Measurements from ENCODE around the gene IL36A.

The IL36A gene

DNA sequence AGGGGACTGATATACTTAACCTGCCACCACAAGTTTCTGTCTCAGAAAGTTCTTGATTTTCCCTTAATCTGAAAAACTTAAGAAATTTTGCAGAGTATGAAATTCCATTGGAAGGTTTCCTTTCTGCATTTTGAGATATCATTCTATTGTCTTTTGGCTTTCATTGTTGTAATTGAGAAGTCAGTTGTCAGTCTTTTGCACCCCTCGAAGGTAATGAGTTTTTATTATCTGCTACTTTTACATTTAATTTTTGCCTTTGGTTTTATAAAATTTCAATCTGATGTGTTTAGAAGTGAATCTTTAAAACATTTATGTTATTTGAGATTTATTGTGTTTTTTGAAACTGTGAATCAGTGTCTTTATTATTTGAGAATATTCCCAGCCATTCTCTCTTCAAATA is 4.8 kb upstream of the IL36A start (continued):
- TF ChIP-seq, protein P1, sequence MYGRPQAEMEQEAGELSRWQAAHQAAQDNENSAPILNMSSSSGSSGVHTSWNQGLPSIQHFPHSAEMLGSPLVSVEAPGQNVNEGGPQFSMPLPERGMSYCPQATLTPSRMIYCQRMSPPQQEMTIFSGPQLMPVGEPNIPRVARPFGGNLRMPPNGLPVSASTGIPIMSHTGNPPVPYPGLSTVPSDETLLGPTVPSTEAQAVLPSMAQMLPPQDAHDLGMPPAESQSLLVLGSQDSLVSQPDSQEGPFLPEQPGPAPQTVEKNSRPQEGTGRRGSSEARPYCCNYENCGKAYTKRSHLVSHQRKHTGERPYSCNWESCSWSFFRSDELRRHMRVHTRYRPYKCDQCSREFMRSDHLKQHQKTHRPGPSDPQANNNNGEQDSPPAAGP (tag by site-specific recombination; IDR thresholded peaks at IDR 0.05): no peak
- no peak for TF ChIP-seq ZNF292 (tag by site-specific recombination; IDR thresholded peaks at IDR 0.05; ENCODE audit: borderline replicate concordance, low read depth)

DNA sequence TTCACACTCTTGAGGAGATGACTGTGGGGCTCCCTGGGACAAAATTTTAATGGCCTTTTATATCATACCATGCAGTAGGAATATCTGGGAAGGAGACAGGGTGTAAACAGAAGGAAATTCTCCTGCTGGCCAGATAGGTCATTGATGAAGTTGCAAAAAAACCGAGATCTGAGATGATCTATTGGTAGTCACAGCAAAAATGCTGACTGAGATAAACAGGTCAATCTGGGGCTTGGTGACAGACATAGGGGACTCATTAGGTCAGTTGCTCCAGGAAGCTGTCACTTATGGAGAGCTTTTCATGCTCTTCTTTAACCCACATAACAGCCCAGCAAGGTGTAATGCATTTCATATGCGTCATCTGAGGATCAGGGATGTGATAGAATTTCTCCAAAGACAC is 2.6 kb upstream of the IL36A start:
- Histone ChIP-seq H3K27ac (ENCODE audit: extremely low read depth, low read depth, low read length) (no peak overlapping the region), H3K9me3 (ENCODE audit: control insufficient read depth, insufficient read depth, low read depth, low read length) (no peaks in the 10 kb centered on the region), H3K36me3 (ENCODE audit: control insufficient read depth in 2 of 2, insufficient read depth in 1 of 2, low read length in 2 of 2) (no peaks in the 10 kb centered on the region), H3K4me1 (ENCODE audit: control insufficient read depth, insufficient read depth, low read length) (no peaks in the 10 kb centered on the region), H3K4me3 (ENCODE audit: low read depth, low read length) (no peak overlapping the region)
- TF ChIP-seq ZNF596 (tag by site-specific recombination; IDR thresholded peaks at IDR 0.05): no peak
- TF ChIP-seq, protein P2, sequence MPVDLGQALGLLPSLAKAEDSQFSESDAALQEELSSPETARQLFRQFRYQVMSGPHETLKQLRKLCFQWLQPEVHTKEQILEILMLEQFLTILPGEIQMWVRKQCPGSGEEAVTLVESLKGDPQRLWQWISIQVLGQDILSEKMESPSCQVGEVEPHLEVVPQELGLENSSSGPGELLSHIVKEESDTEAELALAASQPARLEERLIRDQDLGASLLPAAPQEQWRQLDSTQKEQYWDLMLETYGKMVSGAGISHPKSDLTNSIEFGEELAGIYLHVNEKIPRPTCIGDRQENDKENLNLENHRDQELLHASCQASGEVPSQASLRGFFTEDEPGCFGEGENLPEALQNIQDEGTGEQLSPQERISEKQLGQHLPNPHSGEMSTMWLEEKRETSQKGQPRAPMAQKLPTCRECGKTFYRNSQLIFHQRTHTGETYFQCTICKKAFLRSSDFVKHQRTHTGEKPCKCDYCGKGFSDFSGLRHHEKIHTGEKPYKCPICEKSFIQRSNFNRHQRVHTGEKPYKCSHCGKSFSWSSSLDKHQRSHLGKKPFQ (tag by site-specific recombination; IDR thresholded peaks at IDR 0.05): no peak
- no peak for TF ChIP-seq ZNF335 (tag by site-specific recombination; conservative IDR thresholded peaks at IDR 0.05)
- TF ChIP-seq, protein P3, sequence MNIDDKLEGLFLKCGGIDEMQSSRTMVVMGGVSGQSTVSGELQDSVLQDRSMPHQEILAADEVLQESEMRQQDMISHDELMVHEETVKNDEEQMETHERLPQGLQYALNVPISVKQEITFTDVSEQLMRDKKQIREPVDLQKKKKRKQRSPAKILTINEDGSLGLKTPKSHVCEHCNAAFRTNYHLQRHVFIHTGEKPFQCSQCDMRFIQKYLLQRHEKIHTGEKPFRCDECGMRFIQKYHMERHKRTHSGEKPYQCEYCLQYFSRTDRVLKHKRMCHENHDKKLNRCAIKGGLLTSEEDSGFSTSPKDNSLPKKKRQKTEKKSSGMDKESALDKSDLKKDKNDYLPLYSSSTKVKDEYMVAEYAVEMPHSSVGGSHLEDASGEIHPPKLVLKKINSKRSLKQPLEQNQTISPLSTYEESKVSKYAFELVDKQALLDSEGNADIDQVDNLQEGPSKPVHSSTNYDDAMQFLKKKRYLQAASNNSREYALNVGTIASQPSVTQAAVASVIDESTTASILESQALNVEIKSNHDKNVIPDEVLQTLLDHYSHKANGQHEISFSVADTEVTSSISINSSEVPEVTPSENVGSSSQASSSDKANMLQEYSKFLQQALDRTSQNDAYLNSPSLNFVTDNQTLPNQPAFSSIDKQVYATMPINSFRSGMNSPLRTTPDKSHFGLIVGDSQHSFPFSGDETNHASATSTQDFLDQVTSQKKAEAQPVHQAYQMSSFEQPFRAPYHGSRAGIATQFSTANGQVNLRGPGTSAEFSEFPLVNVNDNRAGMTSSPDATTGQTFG (tag by site-specific recombination; IDR thresholded peaks at IDR 0.05; ENCODE audit: borderline replicate concordance): no peak
- no peak for TF ChIP-seq HOXC10 (CRISPR knock-in tag; IDR thresholded peaks at IDR 0.05)
- no peak for TF ChIP-seq ZNF514 (tag by site-specific recombination; IDR thresholded peaks at IDR 0.05)
- no peak for TF ChIP-seq BCL11A (tag by site-specific recombination; IDR thresholded peaks at IDR 0.05; ENCODE audit: low read depth)
- TF ChIP-seq ZNF558 (tag by site-specific recombination; IDR thresholded peaks at IDR 0.05): no peak
- no peak for TF ChIP-seq ZNF670 (tag by site-specific recombination; IDR thresholded peaks at IDR 0.05; ENCODE audit: low read depth)
- no peak for TF ChIP-seq ZEB2 (tag by site-specific recombination; IDR thresholded peaks at IDR 0.05)
- TF ChIP-seq, protein P1 (tag by site-specific recombination; IDR thresholded peaks at IDR 0.05): no peak
- TF ChIP-seq ZFP3 (tag by site-specific recombination; IDR thresholded peaks at IDR 0.05; ENCODE audit: low read depth): no peak
- no peak for TF ChIP-seq ZNF626 (tag by site-specific recombination; IDR thresholded peaks at IDR 0.05)
- ChIA-PET CTCF (interaction anchor here (0.5 kb wide), 1 partner anchor 18 kb away, joined by 5 read pairs; no protein-coding TSS in a partner anchor), POLR2A (no interaction called here)

DNA sequence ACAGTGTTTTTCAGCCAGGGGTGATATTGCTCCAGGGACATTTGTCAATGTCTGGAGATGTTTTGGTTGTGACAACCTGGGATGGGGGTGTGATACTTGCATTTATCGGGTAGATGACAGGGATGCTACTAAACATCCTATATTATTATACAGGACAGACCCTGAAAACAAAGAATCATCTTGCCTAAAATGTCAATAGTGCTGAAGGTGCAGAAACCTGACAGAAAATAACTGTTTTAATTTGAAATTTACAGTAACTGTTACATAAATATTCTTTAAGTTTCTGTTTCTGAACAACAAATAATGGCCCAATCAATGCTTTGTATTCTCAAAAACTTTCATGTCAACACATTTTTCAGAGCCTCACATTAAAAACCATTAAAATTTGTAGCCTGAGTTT is 2.0 kb downstream of the IL36A start:
- Histone ChIP-seq H3K27ac (ENCODE audit: extremely low read depth, low read depth, low read length) (no peak overlapping the region), H3K4me3 (ENCODE audit: low read depth, low read length) (no peak overlapping the region), H3K9me3 (ENCODE audit: control insufficient read depth, insufficient read depth, low read depth, low read length) (no peaks in the 10 kb centered on the region), H3K36me3 (ENCODE audit: control insufficient read depth in 2 of 2, insufficient read depth in 1 of 2, low read length in 2 of 2) (no peaks in the 10 kb centered on the region), H3K4me1 (ENCODE audit: control insufficient read depth, insufficient read depth, low read length) (no peaks in the 10 kb centered on the region)
- ChIA-PET POLR2A (no interaction called here), CTCF (no interaction called here)
- TF ChIP-seq, protein P4, sequence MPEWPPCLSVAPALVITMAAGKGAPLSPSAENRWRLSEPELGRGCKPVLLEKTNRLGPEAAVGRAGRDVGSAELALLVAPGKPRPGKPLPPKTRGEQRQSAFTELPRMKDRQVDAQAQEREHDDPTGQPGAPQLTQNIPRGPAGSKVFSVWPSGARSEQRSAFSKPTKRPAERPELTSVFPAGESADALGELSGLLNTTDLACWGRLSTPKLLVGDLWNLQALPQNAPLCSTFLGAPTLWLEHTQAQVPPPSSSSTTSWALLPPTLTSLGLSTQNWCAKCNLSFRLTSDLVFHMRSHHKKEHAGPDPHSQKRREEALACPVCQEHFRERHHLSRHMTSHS (tag by site-specific recombination; IDR thresholded peaks at IDR 0.05): no peak
- TF ChIP-seq, protein P5, sequence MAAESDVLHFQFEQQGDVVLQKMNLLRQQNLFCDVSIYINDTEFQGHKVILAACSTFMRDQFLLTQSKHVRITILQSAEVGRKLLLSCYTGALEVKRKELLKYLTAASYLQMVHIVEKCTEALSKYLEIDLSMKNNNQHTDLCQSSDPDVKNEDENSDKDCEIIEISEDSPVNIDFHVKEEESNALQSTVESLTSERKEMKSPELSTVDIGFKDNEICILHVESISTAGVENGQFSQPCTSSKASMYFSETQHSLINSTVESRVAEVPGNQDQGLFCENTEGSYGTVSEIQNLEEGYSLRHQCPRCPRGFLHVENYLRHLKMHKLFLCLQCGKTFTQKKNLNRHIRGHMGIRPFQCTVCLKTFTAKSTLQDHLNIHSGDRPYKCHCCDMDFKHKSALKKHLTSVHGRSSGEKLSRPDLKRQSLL (tag by site-specific recombination; IDR thresholded peaks at IDR 0.05): no peak
- TF ChIP-seq ZFHX2 (tag by site-specific recombination; conservative IDR thresholded peaks at IDR 0.05) (no peak), YY1 (tag by site-specific recombination; IDR thresholded peaks at IDR 0.05) (no peak), ZNF629 (tag by site-specific recombination; IDR thresholded peaks at IDR 0.05) (no peak), ZBTB1 (tag by site-specific recombination; IDR thresholded peaks at IDR 0.05) (no peak)
- TF ChIP-seq, protein P6, sequence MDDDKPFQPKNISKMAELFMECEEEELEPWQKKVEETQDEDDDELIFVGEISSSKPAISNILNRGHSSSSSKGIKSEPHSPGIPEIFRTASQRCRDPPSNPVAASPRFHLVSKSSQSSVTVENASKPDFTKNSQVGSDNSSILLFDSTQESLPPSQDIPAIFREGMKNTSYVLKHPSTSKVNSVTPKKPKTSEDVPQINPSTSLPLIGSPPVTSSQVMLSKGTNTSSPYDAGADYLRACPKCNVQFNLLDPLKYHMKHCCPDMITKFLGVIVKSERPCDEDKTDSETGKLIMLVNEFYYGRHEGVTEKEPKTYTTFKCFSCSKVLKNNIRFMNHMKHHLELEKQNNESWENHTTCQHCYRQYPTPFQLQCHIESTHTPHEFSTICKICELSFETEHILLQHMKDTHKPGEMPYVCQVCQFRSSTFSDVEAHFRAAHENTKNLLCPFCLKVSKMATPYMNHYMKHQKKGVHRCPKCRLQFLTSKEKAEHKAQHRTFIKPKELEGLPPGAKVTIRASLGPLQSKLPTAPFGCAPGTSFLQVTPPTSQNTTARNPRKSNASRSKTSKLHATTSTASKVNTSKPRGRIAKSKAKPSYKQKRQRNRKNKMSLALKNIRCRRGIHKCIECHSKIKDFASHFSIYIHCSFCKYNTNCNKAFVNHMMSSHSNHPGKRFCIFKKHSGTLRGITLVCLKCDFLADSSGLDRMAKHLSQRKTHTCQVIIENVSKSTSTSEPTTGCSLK (tag by site-specific recombination; IDR thresholded peaks at IDR 0.05): no peak
- TF ChIP-seq, protein P7, sequence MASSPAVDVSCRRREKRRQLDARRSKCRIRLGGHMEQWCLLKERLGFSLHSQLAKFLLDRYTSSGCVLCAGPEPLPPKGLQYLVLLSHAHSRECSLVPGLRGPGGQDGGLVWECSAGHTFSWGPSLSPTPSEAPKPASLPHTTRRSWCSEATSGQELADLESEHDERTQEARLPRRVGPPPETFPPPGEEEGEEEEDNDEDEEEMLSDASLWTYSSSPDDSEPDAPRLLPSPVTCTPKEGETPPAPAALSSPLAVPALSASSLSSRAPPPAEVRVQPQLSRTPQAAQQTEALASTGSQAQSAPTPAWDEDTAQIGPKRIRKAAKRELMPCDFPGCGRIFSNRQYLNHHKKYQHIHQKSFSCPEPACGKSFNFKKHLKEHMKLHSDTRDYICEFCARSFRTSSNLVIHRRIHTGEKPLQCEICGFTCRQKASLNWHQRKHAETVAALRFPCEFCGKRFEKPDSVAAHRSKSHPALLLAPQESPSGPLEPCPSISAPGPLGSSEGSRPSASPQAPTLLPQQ (tag by site-specific recombination; IDR thresholded peaks at IDR 0.05): no peak
